Stimulated activated CD8-positive, alpha-beta memory T cell treated with anti-CD3 and anti-CD28 coated beads, Interleukin-15, amount 100 ng/mL, for 4 hours (primary cell): ENCODE data around the gene CDK3.
"Not testable (repeated sequence)": the region's sequence is repeated elsewhere in the genome, so short reads cannot be mapped to it uniquely, and the experiment has no call there.

Source experiments
- DNase-seq, 2 donors: peaks; one replicate each; pipeline ENCODE4 v3.0.0-alpha.2; 2020; ENCODE audit warnings: low read depth in 2 of 2

The CDK3 gene

DNA sequence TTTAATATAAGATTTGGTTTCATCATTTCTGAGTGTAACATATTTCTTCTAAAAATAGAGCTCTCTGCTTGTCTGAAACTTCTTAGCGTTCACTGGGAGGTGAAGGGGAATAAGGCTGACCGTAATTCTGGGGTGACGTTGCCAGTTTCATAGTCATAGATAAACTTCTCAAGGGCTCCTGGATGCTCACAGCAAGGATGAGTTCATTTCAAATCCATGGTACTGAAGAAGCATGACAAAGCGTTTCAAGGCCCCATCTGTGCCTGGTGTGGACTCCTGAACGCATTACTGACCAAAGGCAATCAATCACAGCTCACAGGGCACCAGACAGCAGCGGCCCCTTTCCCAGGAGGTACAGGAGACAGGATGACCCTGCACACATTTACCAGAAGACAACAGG lies 38.5 kb downstream of the CDK3 start:
- no peak for DNase-seq

DNA sequence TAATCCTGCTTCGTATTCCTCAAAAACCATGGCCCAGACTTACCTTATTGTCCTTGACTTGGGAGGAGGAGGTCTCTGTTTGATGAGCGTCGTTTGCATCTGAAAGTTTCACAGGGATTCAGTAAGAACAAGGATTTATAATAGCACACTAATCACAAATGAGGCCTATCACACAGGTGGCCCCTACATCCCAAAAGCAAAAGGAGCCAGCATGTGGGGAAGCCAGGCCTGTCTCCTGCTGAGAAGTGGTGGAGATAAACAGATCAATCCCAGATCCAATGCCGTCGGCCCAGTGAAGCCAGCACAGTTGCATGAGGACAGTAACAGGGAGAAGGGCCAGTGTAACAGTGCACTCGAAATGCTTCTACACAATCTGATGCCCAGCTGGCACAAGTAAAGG lies 39.7 kb downstream of the CDK3 start:
- DNase-seq: no peak

DNA sequence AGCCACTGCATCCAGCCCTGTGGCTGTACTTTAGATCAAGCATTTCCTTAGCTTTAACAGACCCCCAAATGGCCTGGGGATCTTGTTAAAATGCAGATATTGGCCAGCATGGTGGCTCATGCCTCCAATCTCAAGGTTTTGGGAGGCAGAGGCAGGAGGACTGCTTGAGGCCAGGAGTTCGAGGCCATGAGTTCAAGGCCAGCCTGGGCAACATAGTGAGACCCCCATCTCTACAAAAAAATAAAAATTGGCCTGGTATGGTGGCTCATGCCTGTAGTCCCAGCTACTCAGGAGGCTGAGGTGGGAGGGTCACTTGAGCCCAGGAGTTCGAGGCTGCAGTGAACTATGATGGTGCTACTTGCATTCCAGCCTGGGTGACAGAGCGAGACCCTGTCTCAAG lies 42.2 kb downstream of the CDK3 start:
- not testable (repeated sequence) for DNase-seq

DNA sequence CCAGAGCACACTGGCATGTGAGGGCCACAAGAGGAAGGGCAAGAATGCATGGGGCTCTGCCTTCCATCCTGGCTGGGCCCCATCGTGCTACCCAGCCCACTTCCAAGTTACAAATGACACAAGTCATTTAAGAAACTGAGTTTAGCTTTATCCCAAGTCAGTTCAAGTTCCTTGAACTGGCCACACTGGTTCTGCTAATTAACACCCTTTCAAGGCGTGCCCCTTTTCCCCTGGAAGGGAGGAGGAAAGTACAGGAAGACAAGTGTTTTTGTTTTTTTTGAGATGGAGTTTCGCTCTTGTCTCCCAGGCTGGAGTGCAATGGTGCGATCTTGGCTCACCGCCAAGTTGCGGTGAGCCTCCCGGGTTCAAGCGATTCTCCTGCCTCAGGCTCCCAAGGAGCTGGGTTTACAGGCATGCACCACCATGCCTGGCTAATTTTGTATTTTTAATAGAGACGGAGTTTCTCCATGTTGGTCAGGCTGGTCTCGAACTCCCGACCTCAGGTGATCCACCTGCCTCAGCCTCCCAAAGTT lies 43.9 kb downstream of the CDK3 start:
- DNase-seq: not testable (repeated sequence)

DNA sequence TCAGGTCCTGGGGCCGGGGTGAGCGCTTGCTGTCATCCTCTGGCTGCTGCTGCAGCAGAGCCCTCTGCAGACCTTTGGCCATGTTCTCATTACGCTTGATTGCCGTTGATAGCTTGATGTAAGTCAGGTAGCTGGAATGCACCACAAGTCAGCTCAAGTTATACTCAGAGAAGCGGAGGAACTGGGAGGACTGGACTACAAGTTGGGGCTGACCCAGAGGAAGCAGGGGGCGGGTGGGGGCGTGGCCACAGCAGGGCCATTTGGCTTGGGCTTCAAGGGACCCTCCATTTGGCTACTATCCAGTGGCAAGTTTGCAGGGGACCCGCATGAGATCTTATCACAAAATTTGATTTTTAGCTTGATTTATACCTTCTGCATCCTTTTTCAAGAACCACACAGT lies 45.4 kb downstream of the CDK3 start:
- DNase-seq: no peak

DNA sequence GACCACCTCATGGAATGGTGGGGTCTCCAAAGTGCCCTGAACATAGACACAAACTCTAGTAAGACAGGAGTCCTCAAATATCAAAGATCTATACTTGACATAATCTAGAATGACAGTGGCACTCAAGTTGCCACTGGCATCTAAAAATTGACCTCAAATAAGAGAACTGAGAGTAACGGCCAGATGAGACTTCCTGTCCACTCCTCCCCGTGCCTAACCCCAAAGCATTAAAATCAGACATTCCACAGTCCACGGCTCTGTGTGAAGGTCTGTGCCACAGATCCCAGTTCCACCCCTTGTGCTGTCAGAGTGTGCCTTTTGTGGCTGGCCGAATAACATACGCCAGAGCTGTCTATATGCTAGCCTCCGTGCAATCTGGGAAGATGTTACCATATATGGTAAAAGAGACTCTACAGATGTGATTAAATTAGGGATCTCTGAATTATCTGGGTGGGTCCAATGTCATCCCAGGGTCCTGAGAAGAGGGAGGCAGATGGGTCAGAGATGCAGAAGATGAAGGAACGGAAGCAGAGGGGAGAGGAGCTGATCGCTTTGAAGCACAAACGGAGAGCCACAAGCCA lies 47.5 kb downstream of the CDK3 start:
- no peak for DNase-seq

DNA sequence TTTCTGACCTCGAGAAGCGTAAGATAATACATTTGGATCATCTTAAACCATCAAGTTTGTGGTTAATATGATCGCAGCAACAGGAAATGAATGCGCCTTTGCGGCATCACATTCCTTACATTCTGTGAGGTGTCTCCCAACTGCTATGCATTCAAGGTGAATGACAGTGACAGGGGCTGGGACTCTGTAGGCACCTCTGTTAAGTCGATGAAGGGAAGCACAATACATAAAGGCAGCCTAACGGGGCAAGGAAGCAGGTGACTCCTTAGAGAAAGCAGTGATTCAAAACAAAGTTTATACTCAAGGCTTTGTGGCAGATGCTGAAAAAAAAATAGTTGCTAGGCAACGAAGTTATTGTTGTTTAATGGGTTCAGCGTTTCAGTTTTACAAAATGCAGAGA lies 48.1 kb downstream of the CDK3 start:
- DNase-seq: no peak

DNA sequence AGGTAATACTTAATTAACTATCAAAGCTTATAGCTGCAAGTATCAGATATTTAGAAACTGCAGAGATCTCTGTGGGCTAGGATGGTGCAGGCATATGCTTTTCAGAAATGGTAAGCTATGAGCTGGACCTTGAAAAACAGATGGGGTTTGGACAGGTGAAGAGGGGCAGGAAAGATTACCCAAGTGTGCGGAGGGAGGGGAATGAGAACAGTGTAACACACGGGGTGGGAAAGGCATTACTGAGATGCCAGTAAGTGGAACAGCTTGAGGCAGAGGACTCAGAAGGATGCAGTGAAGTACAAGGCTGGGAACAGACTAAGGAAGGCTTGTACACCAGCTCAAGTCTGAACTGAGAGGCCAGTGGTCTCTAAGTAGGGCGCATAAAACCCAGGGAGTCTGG lies 48.6 kb downstream of the CDK3 start:
- no peak for DNase-seq

DNA sequence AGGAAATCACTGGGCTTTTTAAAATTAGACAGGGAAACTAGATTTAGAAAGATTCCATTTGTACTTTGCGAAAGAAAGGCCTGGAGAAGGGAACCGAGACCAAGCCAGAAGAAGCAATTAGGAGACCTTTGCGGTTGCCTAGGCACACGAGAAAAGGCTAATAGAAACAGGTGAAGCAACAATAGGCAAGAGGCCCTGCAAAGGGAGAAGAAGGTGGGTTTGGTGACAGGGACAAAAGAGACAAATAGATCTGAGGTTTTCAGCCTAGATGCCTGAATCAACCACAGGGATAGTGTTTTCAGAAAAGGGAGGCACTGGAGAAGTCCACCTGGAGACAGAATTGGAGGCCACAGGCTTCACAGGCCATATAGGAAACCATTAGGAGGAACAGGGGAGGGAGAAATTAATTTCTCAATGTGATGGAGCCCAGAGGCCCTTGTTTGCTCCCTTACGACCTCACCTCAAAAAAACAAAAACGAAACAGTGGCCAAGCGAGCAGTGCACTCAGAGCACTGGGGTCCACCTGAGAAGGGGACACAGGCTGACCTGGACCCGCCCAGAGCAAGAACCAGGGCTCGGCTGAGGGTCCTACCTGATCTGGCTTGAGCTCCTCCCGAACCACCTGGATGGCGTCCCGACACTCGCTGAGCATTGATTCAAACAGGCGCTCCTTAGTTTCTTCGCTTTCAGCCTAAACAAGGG lies 49.3 kb downstream of the CDK3 start:
- DNase-seq: no peak

DNA sequence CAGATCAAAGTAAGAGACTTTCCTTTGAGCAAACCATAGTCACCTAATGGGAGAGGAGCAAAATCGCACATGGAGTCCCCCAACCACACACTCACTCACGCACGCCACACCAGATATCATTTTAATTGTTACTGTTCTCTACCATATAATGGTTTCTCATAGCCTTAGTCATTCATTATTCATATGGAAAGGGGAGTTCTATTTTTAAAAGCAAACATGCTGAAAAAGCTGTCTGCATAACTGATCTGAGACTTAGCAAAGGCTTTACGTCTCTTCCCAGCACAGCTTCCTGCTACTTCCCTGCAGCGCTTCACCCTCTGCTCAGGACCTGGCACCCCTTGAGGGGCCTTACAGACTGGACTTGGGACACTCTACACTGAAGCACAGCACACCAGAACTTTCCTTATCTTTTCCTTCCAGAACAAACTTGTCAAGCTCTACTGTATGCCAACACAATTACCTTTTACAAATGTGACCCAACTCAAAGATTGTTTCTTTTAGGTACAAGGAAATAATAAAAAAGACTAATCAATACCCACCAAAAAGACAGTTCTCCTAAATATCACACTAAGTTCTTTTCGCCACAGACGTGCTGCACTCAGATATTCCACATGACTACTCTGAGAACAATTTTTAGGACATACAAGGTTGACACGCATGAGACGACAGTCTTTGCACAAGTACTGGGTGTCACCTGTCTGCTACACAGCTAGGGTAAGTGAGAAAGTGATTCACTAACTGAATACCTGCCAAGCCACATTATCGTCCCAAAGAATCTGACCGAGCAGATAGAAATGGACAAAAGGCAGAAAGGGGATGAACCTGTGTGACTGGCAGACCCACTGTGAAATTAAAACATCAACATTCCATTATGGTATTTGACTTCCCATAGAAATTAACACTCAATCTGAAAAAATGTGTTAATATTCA lies 50.1 kb downstream of the CDK3 start:
- DNase-seq: no peak

DNA sequence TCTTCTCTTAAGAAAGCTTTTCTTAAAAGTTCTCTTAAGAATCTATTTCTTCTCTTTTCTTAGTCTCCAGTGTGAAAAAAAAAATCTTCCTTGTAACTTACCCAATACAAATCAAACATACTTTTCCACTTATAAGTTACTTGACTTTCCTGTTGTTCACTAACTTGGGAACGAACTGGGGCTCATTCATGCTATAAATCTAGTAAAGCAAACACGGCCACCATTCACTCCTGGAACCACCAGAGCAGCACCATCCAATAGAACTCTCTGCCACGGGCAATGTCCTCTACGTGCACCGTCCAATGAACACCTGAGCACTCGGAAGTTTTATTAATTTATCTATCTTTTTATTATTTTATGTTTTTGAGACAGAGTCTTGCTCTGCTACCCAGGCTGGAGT lies 50.9 kb downstream of the CDK3 start:
- no peak for DNase-seq

DNA sequence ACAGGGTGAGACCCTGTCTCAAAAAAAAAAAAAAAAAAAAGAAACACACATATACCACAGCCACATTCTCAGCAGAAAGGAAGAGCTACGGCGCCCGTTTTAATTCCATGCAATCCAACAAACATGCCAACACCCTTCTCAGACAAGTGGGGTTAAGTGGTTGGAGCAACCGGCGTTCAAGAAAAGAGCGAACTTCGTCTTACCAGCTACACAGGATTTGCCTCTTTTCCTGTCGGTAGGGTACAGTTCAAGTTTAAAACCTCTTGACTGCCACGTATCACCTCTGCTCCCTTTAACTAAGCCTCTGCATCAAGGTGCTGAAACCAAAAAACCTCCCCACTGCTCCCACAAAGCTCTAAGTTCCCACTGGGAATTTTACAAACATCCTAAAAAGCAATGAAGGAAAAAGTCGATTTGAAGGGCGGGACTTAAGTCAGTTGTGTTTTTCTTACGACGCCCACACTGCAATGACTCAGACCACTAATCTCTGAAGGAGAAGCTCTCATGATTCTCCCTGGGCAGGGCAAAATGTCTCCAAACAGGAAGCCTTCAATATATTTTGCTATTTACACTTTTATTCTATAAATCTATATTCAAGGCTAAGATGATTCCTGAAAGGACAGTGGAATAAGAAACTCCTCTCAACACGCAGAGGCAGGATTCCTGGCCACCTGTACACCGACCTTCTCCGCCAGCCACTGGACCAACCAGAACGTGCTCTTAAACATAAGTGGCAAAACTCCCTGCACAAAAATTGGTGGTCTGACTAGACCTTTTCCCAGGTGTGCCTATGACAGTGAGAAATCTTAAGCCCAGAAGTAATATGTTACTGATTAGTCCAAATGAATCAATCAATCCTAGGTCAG lies 52.8 kb downstream of the CDK3 start:
- no peak for DNase-seq

DNA sequence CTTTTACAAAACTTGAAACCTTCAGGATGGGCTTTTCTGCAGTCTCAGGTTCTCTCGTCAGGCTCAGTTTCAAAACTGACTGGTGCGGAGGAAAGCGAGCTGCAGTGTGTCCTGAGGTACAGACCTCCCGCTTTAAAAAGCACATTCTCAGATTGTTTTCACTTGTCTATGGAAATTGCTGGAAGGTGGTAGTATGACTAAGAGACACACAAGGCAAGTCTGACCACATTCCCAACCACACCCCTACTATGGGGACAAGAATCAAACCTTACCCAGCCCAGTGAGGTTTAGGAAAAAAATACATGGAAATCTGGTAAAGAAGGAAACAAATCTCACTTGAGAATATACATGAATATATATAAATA lies 53.4 kb downstream of the CDK3 start:
- DNase-seq: no peak
